ENCODE measurements around the gene HIF3A.

DNA sequence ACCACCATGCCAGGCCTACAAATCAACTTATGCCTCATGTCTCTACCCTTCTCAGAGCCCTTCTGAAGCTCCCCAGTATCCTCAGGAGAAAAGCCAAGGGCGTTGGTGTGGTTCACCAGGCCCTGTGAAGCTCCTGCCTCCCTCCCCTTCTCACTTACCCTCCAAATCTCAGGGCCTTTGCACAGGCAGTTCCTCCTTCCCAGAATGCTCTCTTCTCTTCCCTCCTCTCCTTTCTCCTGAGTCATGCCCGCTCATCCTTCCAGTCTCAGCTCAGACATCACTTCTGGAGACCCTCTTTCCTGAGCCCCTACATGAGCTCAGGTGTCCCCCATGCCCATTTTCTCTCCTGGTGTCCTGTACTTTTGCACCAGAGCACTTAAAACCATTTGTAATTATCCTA, 20.5 kb downstream of the HIF3A start:
- TF ChIP-seq, protein P1, sequence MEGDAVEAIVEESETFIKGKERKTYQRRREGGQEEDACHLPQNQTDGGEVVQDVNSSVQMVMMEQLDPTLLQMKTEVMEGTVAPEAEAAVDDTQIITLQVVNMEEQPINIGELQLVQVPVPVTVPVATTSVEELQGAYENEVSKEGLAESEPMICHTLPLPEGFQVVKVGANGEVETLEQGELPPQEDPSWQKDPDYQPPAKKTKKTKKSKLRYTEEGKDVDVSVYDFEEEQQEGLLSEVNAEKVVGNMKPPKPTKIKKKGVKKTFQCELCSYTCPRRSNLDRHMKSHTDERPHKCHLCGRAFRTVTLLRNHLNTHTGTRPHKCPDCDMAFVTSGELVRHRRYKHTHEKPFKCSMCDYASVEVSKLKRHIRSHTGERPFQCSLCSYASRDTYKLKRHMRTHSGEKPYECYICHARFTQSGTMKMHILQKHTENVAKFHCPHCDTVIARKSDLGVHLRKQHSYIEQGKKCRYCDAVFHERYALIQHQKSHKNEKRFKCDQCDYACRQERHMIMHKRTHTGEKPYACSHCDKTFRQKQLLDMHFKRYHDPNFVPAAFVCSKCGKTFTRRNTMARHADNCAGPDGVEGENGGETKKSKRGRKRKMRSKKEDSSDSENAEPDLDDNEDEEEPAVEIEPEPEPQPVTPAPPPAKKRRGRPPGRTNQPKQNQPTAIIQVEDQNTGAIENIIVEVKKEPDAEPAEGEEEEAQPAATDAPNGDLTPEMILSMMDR (IDR thresholded peaks at IDR 0.05), result no peak
- no peak for TF ChIP-seq POLR2A (IDR thresholded peaks at IDR 0.05)
- TF ChIP-seq POLR2AphosphoS5 (IDR thresholded peaks at IDR 0.05), result no peak
